Prostate gland (tissue), 2 donors: ENCODE results near the gene GGNBP2.

Experiments used
- POLR2AphosphoS5 ChIP-seq: sonication (generic); formaldehyde crosslinking; IDR thresholded peaks from one replicate; pipeline ENCODE4 v1.6.1; 2017; ENCODE audit warnings: antibody characterized with exemption
- TF ChIP-seq, protein P1 (sequence below), 4 experiments: fragments of 200-600 bp in 2 of 4; fragments of 450-650 bp in 2 of 4; sonication (generic) in 2 of 4; IDR thresholded peaks; 1 replicate in 3 of 4; 2 replicates in 1 of 4; pipeline ENCODE4 v1.5.1; 2016 to 2019; ENCODE audit warnings: antibody characterized with exemption in 4 of 4, mild to moderate bottlenecking in 2 of 4, moderate library complexity in 2 of 4

- TF ChIP-seq POLR2AphosphoS5 = peak; percentile 3
- TF ChIP-seq, protein P1, sequence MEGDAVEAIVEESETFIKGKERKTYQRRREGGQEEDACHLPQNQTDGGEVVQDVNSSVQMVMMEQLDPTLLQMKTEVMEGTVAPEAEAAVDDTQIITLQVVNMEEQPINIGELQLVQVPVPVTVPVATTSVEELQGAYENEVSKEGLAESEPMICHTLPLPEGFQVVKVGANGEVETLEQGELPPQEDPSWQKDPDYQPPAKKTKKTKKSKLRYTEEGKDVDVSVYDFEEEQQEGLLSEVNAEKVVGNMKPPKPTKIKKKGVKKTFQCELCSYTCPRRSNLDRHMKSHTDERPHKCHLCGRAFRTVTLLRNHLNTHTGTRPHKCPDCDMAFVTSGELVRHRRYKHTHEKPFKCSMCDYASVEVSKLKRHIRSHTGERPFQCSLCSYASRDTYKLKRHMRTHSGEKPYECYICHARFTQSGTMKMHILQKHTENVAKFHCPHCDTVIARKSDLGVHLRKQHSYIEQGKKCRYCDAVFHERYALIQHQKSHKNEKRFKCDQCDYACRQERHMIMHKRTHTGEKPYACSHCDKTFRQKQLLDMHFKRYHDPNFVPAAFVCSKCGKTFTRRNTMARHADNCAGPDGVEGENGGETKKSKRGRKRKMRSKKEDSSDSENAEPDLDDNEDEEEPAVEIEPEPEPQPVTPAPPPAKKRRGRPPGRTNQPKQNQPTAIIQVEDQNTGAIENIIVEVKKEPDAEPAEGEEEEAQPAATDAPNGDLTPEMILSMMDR (IDR thresholded peaks at IDR 0.05) = peak in 1 of 4 experiments; percentile 37
These were observed 744 bp upstream of the GGNBP2 start for GRCh38 chr17:36544044-36544306.
